ENCODE results near the gene FAM222A.

FAM222A gene

GRCh38 chr12:109737126-109737525 is 23.5 kb downstream of the FAM222A start:
- no peak for DNase-seq (ENCODE audit: extremely low read depth, low read depth)
- TF ChIP-seq, protein P1, sequence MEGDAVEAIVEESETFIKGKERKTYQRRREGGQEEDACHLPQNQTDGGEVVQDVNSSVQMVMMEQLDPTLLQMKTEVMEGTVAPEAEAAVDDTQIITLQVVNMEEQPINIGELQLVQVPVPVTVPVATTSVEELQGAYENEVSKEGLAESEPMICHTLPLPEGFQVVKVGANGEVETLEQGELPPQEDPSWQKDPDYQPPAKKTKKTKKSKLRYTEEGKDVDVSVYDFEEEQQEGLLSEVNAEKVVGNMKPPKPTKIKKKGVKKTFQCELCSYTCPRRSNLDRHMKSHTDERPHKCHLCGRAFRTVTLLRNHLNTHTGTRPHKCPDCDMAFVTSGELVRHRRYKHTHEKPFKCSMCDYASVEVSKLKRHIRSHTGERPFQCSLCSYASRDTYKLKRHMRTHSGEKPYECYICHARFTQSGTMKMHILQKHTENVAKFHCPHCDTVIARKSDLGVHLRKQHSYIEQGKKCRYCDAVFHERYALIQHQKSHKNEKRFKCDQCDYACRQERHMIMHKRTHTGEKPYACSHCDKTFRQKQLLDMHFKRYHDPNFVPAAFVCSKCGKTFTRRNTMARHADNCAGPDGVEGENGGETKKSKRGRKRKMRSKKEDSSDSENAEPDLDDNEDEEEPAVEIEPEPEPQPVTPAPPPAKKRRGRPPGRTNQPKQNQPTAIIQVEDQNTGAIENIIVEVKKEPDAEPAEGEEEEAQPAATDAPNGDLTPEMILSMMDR (IDR thresholded peaks at IDR 0.05; ENCODE audit: low read depth, low read length), result no peak

DNA sequence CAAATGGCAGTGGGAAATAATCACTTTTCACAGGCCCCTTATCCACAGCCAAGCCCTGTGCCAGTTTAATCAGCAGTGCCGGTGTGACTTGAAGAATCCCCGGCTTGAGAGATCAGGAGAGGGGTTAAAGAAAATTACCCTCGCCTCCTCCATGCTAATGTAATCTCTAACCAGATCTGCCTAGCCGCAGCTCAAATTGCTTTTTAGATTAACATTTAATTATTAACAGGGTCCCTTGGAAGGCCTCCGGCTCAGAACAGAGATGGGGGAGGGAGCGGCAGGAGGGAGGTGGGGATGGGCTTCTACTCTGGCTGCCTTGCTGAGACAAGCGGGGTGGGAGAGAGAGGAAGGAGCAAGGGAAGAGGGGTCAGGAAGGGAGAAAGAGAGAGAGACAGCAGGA is 24.0 kb downstream of the FAM222A start:
- DNase-seq (ENCODE audit: extremely low read depth, low read depth), result no peak
- TF ChIP-seq, protein P1 (IDR thresholded peaks at IDR 0.05; ENCODE audit: low read depth, low read length), result no peak

DNA sequence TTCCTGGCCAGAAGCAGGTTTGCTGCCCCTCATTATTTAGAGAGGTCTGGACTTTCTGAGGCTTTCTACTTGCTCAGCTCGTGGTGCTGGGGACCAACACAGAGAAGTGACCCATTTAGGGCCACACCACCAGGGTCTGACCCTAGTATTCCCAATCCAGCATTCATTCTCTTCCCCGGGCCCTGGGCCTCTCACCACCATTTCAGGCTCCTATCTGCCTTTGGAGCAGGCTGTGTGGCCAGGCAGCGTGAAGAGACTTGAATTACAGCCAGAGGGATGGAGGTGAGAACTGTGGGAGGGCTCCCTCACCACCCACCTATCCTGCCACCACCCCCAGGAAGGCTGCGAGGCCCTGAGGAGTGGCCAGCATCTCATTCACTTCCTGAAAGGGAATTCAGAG is 24.6 kb downstream of the FAM222A start:
- TF ChIP-seq, protein P1 (IDR thresholded peaks at IDR 0.05; ENCODE audit: low read depth, low read length), result no peak
- DNase-seq (ENCODE audit: extremely low read depth, low read depth), result no peak

- TF ChIP-seq, protein P1 (IDR thresholded peaks at IDR 0.05; ENCODE audit: low read depth, low read length), result no peak
- DNase-seq (ENCODE audit: extremely low read depth, low read depth), result no peak
These were observed 25.4 kb downstream of the FAM222A start for GRCh38 chr12:109738878-109739665.

DNA sequence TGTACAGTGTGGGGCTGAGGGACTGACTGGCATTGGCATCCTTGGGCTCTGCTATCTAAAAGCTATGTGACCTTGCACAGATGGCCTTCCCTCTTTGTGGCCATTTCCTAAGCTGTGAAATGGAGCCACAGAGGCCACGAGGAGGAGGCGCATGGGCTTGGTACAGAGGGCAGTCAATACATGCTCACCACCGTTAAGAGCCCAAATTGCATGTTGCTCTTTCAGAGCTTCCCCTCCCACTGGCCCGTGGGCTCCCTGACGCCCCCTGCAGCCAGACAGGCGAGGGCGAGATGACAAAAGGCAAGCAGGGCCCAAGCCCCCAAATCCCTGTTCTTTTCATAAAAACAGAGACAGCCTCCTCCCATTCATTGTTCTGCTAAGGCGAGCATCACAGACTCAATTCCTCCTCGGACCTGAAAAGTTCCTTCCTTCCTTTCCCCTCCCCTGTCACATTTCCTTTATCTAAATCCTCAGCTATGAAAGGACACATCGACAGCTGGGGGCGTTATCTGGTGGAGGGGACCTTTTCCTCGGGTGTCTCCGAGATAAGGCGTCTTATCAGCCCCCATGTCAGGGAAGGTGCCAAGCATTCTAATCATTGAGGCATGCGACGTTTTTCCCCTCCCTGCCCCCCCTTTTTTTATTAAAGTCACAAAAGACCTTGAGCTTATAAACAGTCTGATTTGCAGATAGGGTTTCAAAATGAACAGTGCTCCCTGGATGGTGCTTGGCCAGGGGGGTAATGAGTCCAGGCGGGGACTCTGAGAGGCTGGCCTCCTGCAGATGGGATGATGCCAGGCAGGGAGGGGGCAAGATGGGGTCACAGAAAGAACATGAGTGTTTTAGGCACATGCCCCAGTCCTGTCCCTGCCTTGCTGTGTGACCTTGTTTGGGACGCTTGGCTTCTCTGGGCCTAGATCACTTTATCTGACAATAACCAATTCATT is 26.4 kb downstream of the FAM222A start:
- TF ChIP-seq, protein P1 (IDR thresholded peaks at IDR 0.05; ENCODE audit: low read depth, low read length), result peak; percentile 4
- no peak for DNase-seq (ENCODE audit: extremely low read depth, low read depth)

GRCh38 chr12:109740694-109741245 is 27.1 kb downstream of the FAM222A start:
- DNase-seq (ENCODE audit: extremely low read depth, low read depth), result no peak
- TF ChIP-seq, protein P1 (IDR thresholded peaks at IDR 0.05; ENCODE audit: low read depth, low read length), result no peak
